Activated CD4-positive, CD25-positive, alpha-beta regulatory T cell (primary cell): ENCODE data around the gene MAPK11.
A peak's percentile ranks its signal among the peaks of the same experiment; 100 is the strongest.

Experiments used
- DNase-seq, 4 experiments: peaks; one replicate each; lab custom pipeline; 2025; lab: John Stamatoyannopoulos, UW

Gene MAPK11

GRCh38 chr22:50260801-50261614 lies 9.2 kb downstream of the MAPK11 start:
- no peak for DNase-seq

GRCh38 chr22:50260434-50260800 lies 9.8 kb downstream of the MAPK11 start:
- DNase-seq, result no peak

GRCh38 chr22:50259302-50259701 lies 10.9 kb downstream of the MAPK11 start:
- DNase-seq, result no peak

- no peak for DNase-seq
These were observed 11.6 kb downstream of the MAPK11 start for GRCh38 chr22:50258361-50259292.

- no peak for DNase-seq
These were observed 12.5 kb downstream of the MAPK11 start for GRCh38 chr22:50257451-50258360.

- DNase-seq, result no peak
These were observed 13.1 kb downstream of the MAPK11 start for GRCh38 chr22:50257041-50257440.

GRCh38 chr22:50256258-50256862 lies 13.8 kb downstream of the MAPK11 start:
- no peak for DNase-seq

GRCh38 chr22:50255607-50256006 lies 14.6 kb downstream of the MAPK11 start:
- DNase-seq, result no peak

- no peak for DNase-seq
These were observed 15.1 kb downstream of the MAPK11 start for GRCh38 chr22:50255099-50255498.

GRCh38 chr22:50253941-50254340 lies 16.2 kb downstream of the MAPK11 start:
- DNase-seq, result no peak

- no peak for DNase-seq
These were observed 16.9 kb downstream of the MAPK11 start for GRCh38 chr22:50253046-50253915.

GRCh38 chr22:50252082-50253045 lies 17.8 kb downstream of the MAPK11 start:
- DNase-seq, result peak; percentile 47 to 62 (median 52)

GRCh38 chr22:50251477-50252081 lies 18.6 kb downstream of the MAPK11 start:
- no peak for DNase-seq

- DNase-seq, result peak; percentile 64 to 68 (median 66)
These were observed 19.4 kb downstream of the MAPK11 start, which contains the start of gene HDAC10 for GRCh38 chr22:50250555-50251476. TSS of gene HDAC10 (minus strand) at chr22:50251265. CDS start at chr22:50251032, 233 bp downstream.

GRCh38 chr22:50250249-50250554 lies 20.0 kb downstream of the MAPK11 start:
- DNase-seq, result no peak

- DNase-seq, result no peak
These were observed 20.6 kb downstream of the MAPK11 start for GRCh38 chr22:50249341-50250248.
